Activated naive CD4-positive, alpha-beta T cell treated with anti-CD3 and anti-CD28 coated beads, Interleukin-2, amount 50 U/mL, for 24 hours (primary cell): ENCODE results near the gene PHYHIPL.

Experiments
- H3K27ac Mint-ChIP-seq: one replicate; pipeline ENCODE4 v1.8.0; 2021; ENCODE audit warnings: mild to moderate bottlenecking, mixed read lengths
- H3K27me3 Mint-ChIP-seq: one replicate; pipeline ENCODE4 v1.8.0; 2021; ENCODE audit warnings: mixed read lengths
- H3K36me3 Mint-ChIP-seq: one replicate; pipeline ENCODE4 v1.8.0; 2021; ENCODE audit warnings: mixed read lengths
- H3K4me1 Mint-ChIP-seq: one replicate; pipeline ENCODE4 v1.8.0; 2021; ENCODE audit warnings: mixed read lengths
- H3K4me3 Mint-ChIP-seq: one replicate; pipeline ENCODE4 v1.8.0; 2021; ENCODE audit warnings: mild to moderate bottlenecking, mixed read lengths
- H3K9me3 Mint-ChIP-seq: one replicate; pipeline ENCODE4 v1.8.0; 2021; ENCODE audit warnings: mixed read lengths

Gene PHYHIPL

GRCh38 chr10:59176241-59177030, at the start of gene PHYHIPL:
Gene PHYHIPL (plus strand): TSS chr10:59176643. CDS start chr10:59176854, 211 bp downstream.
- Mint-ChIP-seq H3K9me3 (peaks cover 5% of the 10 kb centered on the region), H3K4me3 (no peak within 1 kb of the TSS), H3K36me3 (no peaks in the 10 kb centered on the region), H3K4me1 (peaks cover 5% of the 10 kb centered on the region), H3K27me3 (peaks cover 21% of the 10 kb centered on the region), H3K27ac (no peak within 1 kb of the TSS)

GRCh38 chr10:59126991-59127390, 49.5 kb upstream of the PHYHIPL start:
- no peak overlapping the region for H3K4me3 Mint-ChIP-seq
- no peaks in the 10 kb centered on the region for H3K4me1 Mint-ChIP-seq

GRCh38 chr10:59127991-59128390, 48.5 kb upstream of the PHYHIPL start:
- H3K27me3 Mint-ChIP-seq: no peaks in the 10 kb centered on the region
- peaks cover 8% of the 10 kb centered on the region for H3K9me3 Mint-ChIP-seq
- no peaks in the 10 kb centered on the region for H3K4me1 Mint-ChIP-seq
- no peak overlapping the region for H3K27ac Mint-ChIP-seq
- no peak overlapping the region for H3K4me3 Mint-ChIP-seq
- H3K36me3 Mint-ChIP-seq: no peaks in the 10 kb centered on the region

More at GRCh38 chr10:59126991-59127390, 49.5 kb upstream of the PHYHIPL start:
- H3K9me3 Mint-ChIP-seq: peaks cover 8% of the 10 kb centered on the region
- no peak overlapping the region for H3K27ac Mint-ChIP-seq
- H3K36me3 Mint-ChIP-seq: no peaks in the 10 kb centered on the region
- H3K27me3 Mint-ChIP-seq: no peaks in the 10 kb centered on the region

- Mint-ChIP-seq H3K27me3 (no peaks in the 10 kb centered on the region), H3K4me3 (no peak overlapping the region), H3K9me3 (peaks cover 8% of the 10 kb centered on the region), H3K27ac (no peak overlapping the region), H3K36me3 (no peaks in the 10 kb centered on the region), H3K4me1 (no peaks in the 10 kb centered on the region)
These were observed 46.6 kb upstream of the PHYHIPL start for GRCh38 chr10:59129867-59130266.

DNA sequence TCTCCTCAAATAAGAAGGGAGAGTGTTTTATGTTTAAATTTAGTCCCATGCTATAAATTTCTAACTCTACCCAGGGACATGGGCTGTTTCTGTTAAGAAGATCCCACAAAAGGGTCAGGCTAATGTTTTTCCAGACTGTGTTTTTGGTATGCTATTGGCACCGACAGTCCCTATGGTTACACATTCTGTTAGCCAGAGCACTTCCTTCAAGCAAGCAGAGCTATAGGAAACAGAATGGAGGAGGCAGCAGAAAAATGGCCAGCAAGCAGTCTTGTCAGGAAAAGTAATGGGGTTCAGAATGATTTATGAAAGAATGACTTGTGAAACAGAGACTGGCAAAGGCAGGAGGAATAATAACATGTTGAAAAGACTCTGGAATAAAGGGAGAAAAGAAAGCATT, 44.8 kb upstream of the PHYHIPL start:
- Mint-ChIP-seq H3K9me3 (peaks cover 8% of the 10 kb centered on the region), H3K4me3 (no peak overlapping the region), H3K36me3 (no peaks in the 10 kb centered on the region), H3K4me1 (no peaks in the 10 kb centered on the region), H3K27me3 (no peaks in the 10 kb centered on the region), H3K27ac (no peak overlapping the region)

DNA sequence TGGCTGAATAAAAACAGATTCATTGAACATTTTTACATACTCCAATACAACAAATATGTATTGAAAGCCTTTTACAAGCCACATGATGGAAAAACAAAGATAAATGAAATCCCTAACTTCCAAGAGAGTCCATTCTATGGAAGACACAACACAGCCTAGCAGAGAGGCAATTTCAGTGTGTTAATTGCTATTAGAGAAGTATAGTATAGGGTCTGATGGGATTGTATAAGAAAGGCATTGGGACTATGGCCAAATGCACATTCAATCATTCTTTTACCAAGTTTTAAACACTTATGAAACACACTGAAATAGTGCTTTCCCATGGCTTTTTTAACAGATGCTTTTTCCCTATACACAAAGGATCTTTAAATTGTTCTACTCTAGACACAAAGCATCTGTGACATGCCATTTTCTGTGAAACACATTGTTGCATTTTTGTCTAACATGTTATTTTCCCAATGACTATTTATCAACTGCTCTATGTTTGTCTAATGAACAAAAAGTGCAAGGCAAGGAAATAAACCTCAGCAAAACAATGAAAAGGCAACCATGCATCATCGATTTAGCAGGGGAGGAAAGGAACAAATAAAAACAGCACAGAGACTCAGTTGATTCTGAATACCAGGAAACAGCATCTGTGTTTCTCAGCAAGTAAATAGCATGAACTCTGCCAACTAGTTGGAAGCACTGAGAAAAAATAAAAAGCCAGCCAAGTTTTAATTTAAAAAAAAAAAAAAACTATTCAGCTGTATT, 42.4 kb upstream of the PHYHIPL start:
- Mint-ChIP-seq H3K9me3 (peaks cover under 1% of the 10 kb centered on the region), H3K4me3 (no peak overlapping the region), H3K27me3 (no peaks in the 10 kb centered on the region), H3K4me1 (no peaks in the 10 kb centered on the region), H3K36me3 (no peaks in the 10 kb centered on the region), H3K27ac (no peak overlapping the region)

GRCh38 chr10:59134785-59135184, 41.7 kb upstream of the PHYHIPL start:
- H3K4me3 Mint-ChIP-seq: no peak overlapping the region
- no peaks in the 10 kb centered on the region for H3K36me3 Mint-ChIP-seq
- no peaks in the 10 kb centered on the region for H3K4me1 Mint-ChIP-seq
- no peaks in the 10 kb centered on the region for H3K27me3 Mint-ChIP-seq
- no peaks in the 10 kb centered on the region for H3K9me3 Mint-ChIP-seq
- no peak overlapping the region for H3K27ac Mint-ChIP-seq

- no peak overlapping the region for H3K27ac Mint-ChIP-seq
- H3K27me3 Mint-ChIP-seq: no peaks in the 10 kb centered on the region
- no peaks in the 10 kb centered on the region for H3K36me3 Mint-ChIP-seq
These were observed 41.2 kb upstream of the PHYHIPL start for GRCh38 chr10:59135275-59135674.

GRCh38 chr10:59138052-59138451, 38.4 kb upstream of the PHYHIPL start:
- no peaks in the 10 kb centered on the region for H3K4me1 Mint-ChIP-seq
- H3K9me3 Mint-ChIP-seq: no peaks in the 10 kb centered on the region
- H3K4me3 Mint-ChIP-seq: no peak overlapping the region
- no peak overlapping the region for H3K27ac Mint-ChIP-seq
- H3K36me3 Mint-ChIP-seq: no peaks in the 10 kb centered on the region
- H3K27me3 Mint-ChIP-seq: no peaks in the 10 kb centered on the region

More at GRCh38 chr10:59135275-59135674, 41.2 kb upstream of the PHYHIPL start:
- Mint-ChIP-seq H3K4me1 (no peaks in the 10 kb centered on the region), H3K4me3 (no peak overlapping the region), H3K9me3 (no peaks in the 10 kb centered on the region)

DNA sequence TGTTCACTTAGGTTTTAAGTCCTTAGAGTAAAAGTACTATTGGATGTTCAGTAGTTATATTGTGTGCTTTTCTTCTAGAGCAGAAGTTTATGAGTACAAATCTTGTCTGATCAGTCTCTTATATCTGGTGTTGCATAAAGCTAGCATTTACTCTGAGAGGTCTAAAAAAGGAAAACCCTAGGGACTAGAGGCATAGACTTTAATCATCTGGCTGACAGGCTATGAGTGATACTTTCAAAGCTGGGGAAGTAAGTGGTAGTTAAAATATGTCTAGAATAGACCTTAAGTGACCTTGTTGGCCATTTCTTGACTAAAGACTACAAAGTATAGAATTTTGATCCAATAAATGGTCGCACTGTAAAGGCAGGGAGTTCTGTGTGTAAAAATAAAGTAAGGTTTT, 32.9 kb upstream of the PHYHIPL start:
- Mint-ChIP-seq H3K4me3 (no peak overlapping the region), H3K27ac (no peak overlapping the region), H3K9me3 (no peaks in the 10 kb centered on the region), H3K36me3 (no peaks in the 10 kb centered on the region), H3K4me1 (no peaks in the 10 kb centered on the region), H3K27me3 (no peaks in the 10 kb centered on the region)

DNA sequence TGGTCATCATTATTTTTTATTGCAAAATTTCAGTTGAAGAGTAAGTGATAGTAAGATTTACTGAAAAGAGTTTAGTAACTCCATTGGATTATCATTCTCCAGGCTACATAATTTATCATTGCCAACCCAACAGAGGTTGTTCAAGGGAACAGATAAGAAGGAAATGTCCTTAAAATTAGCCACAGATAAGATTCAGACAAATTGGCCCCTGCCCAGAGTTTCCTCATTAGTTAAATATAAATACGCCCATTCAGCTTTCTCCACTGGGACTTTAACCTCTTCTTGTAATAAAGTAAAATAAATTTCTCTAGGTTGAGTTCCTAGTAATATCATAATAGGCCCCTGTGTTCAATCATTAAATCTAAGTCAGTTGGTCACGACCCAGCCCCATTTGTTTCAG, 27.7 kb upstream of the PHYHIPL start:
- Mint-ChIP-seq H3K36me3 (no peaks in the 10 kb centered on the region), H3K27ac (no peak overlapping the region), H3K9me3 (no peaks in the 10 kb centered on the region), H3K4me3 (no peak overlapping the region), H3K27me3 (no peaks in the 10 kb centered on the region), H3K4me1 (no peaks in the 10 kb centered on the region)

DNA sequence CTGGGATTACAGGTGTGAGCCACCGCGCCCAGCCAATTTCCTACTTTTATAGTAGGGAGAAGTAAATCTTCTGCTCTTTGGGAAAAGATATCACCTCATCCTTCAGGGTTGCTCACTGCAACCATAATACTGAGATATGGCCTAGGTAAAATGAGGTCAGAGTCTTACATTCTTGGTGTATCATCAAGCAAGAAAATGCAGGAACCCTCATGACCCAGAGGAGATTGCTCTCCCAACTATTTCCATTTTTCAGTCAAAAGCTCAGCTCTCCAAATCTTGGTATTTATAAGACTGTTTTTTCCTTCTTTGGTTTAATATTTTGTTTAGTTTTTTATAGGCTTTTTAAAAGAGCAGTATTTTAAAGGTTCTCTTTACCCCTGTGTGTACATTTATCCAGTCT, 20.9 kb upstream of the PHYHIPL start:
- Mint-ChIP-seq H3K9me3 (no peaks in the 10 kb centered on the region), H3K4me1 (no peaks in the 10 kb centered on the region), H3K27ac (no peak overlapping the region), H3K4me3 (no peak overlapping the region), H3K36me3 (no peaks in the 10 kb centered on the region), H3K27me3 (no peaks in the 10 kb centered on the region)

GRCh38 chr10:59167512-59167911, 8.9 kb upstream of the PHYHIPL start:
- Mint-ChIP-seq H3K4me1 (no peaks in the 10 kb centered on the region), H3K36me3 (no peaks in the 10 kb centered on the region), H3K27me3 (no peaks in the 10 kb centered on the region), H3K27ac (no peak overlapping the region), H3K4me3 (no peak overlapping the region), H3K9me3 (peaks cover 9% of the 10 kb centered on the region)

DNA sequence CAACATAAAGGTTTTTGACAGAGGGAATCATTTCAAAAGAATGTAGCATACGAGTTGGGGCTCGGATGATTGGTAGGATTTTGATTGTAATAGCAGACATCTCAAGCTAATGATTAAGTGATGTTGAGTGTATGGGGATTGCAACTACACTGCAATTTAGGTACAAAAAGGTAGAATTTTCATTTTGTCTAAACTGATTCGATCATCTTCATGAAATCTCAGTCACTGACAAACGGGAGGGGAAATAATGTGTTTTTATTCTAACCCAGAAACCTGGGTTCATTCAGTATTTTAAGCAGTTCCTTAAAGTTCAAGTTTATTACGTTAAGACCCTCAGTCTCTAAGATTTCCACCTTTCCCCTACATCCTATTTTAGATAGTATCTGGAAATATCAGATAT, 3.9 kb upstream of the PHYHIPL start:
- H3K27ac Mint-ChIP-seq: no peak overlapping the region
- peaks cover 16% of the 10 kb centered on the region for H3K27me3 Mint-ChIP-seq
- peaks cover 5% of the 10 kb centered on the region for H3K4me1 Mint-ChIP-seq
- peaks cover 13% of the 10 kb centered on the region for H3K9me3 Mint-ChIP-seq
- H3K4me3 Mint-ChIP-seq: no peak overlapping the region
- H3K36me3 Mint-ChIP-seq: no peaks in the 10 kb centered on the region

DNA sequence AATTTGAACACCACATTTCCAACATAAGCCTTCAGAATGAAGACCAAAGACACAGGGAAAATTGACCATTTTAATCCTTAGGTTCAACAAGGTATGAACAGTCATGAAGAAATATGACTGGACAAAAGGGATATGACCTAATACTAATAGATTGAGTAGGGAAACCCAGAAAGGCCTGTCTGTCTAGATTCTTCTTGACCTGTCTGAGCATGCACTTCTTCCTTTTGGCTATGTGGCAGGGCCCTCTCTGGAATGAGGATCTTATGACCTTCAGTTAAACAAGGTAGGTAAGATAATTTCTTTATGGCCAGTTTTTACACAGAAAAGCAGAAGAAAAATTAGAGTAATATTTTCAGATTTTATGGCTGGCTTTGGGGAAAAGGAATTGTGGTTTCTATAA, 3.0 kb upstream of the PHYHIPL start:
- no peak overlapping the region for H3K4me3 Mint-ChIP-seq
- H3K36me3 Mint-ChIP-seq: no peaks in the 10 kb centered on the region
- H3K27me3 Mint-ChIP-seq: peaks cover 18% of the 10 kb centered on the region
- H3K9me3 Mint-ChIP-seq: peaks cover 9% of the 10 kb centered on the region
- H3K4me1 Mint-ChIP-seq: peaks cover 5% of the 10 kb centered on the region
- no peak overlapping the region for H3K27ac Mint-ChIP-seq

GRCh38 chr10:59175538-59176240, 754 bp upstream of the PHYHIPL start:
- Mint-ChIP-seq H3K27ac (no peak overlapping the region), H3K27me3 (peaks cover 21% of the 10 kb centered on the region), H3K36me3 (no peaks in the 10 kb centered on the region), H3K9me3 (peaks cover 5% of the 10 kb centered on the region), H3K4me3 (no peak overlapping the region), H3K4me1 (peaks cover 5% of the 10 kb centered on the region)
